ENCODE results near the gene ABHD16B. TPM values are rescaled to one million over a fixed set of nuclear protein-coding genes. Genes with fewer than 3 reads are reported as not detected.
"Not testable (repeated sequence)": the region's sequence is repeated elsewhere in the genome, so short reads cannot be mapped to it uniquely, and the experiment has no call there.

Gene ABHD16B
- total RNA-seq, 1 experiment from 2014 or later: 0.24 TPM

- Mint-ChIP-seq H3K9me3 (ENCODE audit: low read depth, unreplicated experiment) (no peaks in the 10 kb centered on the region), H3K4me3 (ENCODE audit: low read depth, unreplicated experiment) (no peak overlapping the region), H3K4me1 (ENCODE audit: low read depth, unreplicated experiment) (peaks cover 6% of the 10 kb centered on the region), H3K27ac (ENCODE audit: unreplicated experiment) (no peak overlapping the region), H3K36me3 (ENCODE audit: insufficient read depth, unreplicated experiment) (peaks cover 86% of the 10 kb centered on the region), H3K27me3 (ENCODE audit: unreplicated experiment) (no peaks in the 10 kb centered on the region)
- no peak for TF ChIP-seq CTCF (IDR thresholded peaks at IDR 0.05; ENCODE audit: unreplicated experiment)
- intact Hi-C loops (cut with micrococcal nuclease; ENCODE audit: unreplicated experiment): no loop called here
- BruUV-seq (replicated peaks): no TSS peak
- no peak for DNase-seq
- CTCF ChIA-PET: interaction anchor here (1.3 kb wide), 1 partner anchor 14 kb away, joined by 3 read pairs; no protein-coding TSS in a partner anchor
Measured at GRCh38 chr20:63877755-63878470, 16.6 kb downstream of the ABHD16B start.

GRCh38 chr20:63878899-63879663 is 17.8 kb downstream of the ABHD16B start:
- Mint-ChIP-seq H3K27me3 (ENCODE audit: unreplicated experiment) (no peaks in the 10 kb centered on the region), H3K36me3 (ENCODE audit: insufficient read depth, unreplicated experiment) (peaks cover 86% of the 10 kb centered on the region), H3K4me3 (ENCODE audit: low read depth, unreplicated experiment) (no peak overlapping the region), H3K9me3 (ENCODE audit: low read depth, unreplicated experiment) (no peaks in the 10 kb centered on the region), H3K4me1 (ENCODE audit: low read depth, unreplicated experiment) (no peaks in the 10 kb centered on the region), H3K27ac (ENCODE audit: unreplicated experiment) (no peak overlapping the region)
- no peak for DNase-seq
- no peak for TF ChIP-seq CTCF (IDR thresholded peaks at IDR 0.05; ENCODE audit: unreplicated experiment)
- CTCF ChIA-PET: interaction anchor here (1.3 kb wide), 1 partner anchor 15 kb away, joined by 3 read pairs; no protein-coding TSS in a partner anchor
- BruUV-seq (replicated peaks): no TSS peak
- intact Hi-C loops (cut with micrococcal nuclease; ENCODE audit: unreplicated experiment): no loop called here

GRCh38 chr20:63880901-63881300 is 19.6 kb downstream of the ABHD16B start:
- H3K9me3 Mint-ChIP-seq (ENCODE audit: low read depth, unreplicated experiment); DNase-seq; CTCF ChIA-PET; H3K4me3 Mint-ChIP-seq (ENCODE audit: low read depth, unreplicated experiment); BruUV-seq (replicated peaks); H3K4me1 Mint-ChIP-seq (ENCODE audit: low read depth, unreplicated experiment); intact Hi-C loops (cut with micrococcal nuclease; ENCODE audit: unreplicated experiment); H3K27me3 Mint-ChIP-seq (ENCODE audit: unreplicated experiment); H3K27ac Mint-ChIP-seq (ENCODE audit: unreplicated experiment): not testable (repeated sequence)
- H3K36me3 Mint-ChIP-seq (ENCODE audit: insufficient read depth, unreplicated experiment): peaks cover 85% of the 10 kb centered on the region

- BruUV-seq (replicated peaks): no TSS peak
- Mint-ChIP-seq H3K4me1 (ENCODE audit: low read depth, unreplicated experiment) (no peaks in the 10 kb centered on the region), H3K27ac (ENCODE audit: unreplicated experiment) (no peak overlapping the region), H3K4me3 (ENCODE audit: low read depth, unreplicated experiment) (no peak overlapping the region), H3K27me3 (ENCODE audit: unreplicated experiment) (no peaks in the 10 kb centered on the region), H3K36me3 (ENCODE audit: insufficient read depth, unreplicated experiment) (peaks cover 85% of the 10 kb centered on the region), H3K9me3 (ENCODE audit: low read depth, unreplicated experiment) (no peaks in the 10 kb centered on the region)
- intact Hi-C loops (cut with micrococcal nuclease; ENCODE audit: unreplicated experiment): no loop called here
- TF ChIP-seq CTCF (IDR thresholded peaks at IDR 0.05; ENCODE audit: unreplicated experiment): no peak
- CTCF ChIA-PET: no interaction called here
- DNase-seq: no peak
Measured at GRCh38 chr20:63881451-63882226, 20.3 kb downstream of the ABHD16B start.

Measured in Calu3 (cell line).